Measurements from ENCODE around the gene COX17. TPM values are rescaled to one million over a fixed set of nuclear protein-coding genes. Genes with fewer than 3 reads are reported as not detected.

COX17 gene
- total and polyA plus RNA-seq, 9 of the 15 experiments (the other 6 are each of a cell fraction or from before 2014, with no cell fraction given) = 29.1 to 167 (median 60.6) TPM

- TF ChIP-seq MEIS2 (IDR thresholded peaks at IDR 0.05; ENCODE audit: partially characterized antibody) (peak; percentile 94), E2F5 (CRISPR knock-in tag; IDR thresholded peaks at IDR 0.05) (no peak), SMARCC2 (IDR thresholded peaks at IDR 0.05; ENCODE audit: low read depth) (no peak), SNAPC5 (CRISPR knock-in tag; IDR thresholded peaks at IDR 0.05) (no peak), ZHX1 (conservative IDR thresholded peaks at IDR 0.05; ENCODE audit: low read length) (no peak), ZC3H8 (IDR thresholded peaks at IDR 0.05) (no peak), LARP7 (IDR thresholded peaks at IDR 0.05) (no peak), SMAD1 (IDR thresholded peaks at IDR 0.05; ENCODE audit: low read depth, low read length, partially characterized antibody) (no peak), CBFA2T2 (conservative IDR thresholded peaks at IDR 0.05) (no peak), NCOA1 (IDR thresholded peaks at IDR 0.05; ENCODE audit: low read depth) (no peak), MLX (CRISPR knock-in tag; conservative IDR thresholded peaks at IDR 0.05) (no peak), FOXO4 (CRISPR knock-in tag; IDR thresholded peaks at IDR 0.05) (no peak), TSC22D4 (tag; IDR thresholded peaks at IDR 0.05) (no peak), PML (IDR thresholded peaks at IDR 0.05; ENCODE audit: low read length) (peak; percentile 40; the same call in 1 of the 2 replicates), RB1 (IDR thresholded peaks at IDR 0.05; ENCODE audit: low read depth) (peak; percentile 58), ZNF23 (CRISPR knock-in tag; IDR thresholded peaks at IDR 0.05) (no peak), ATF2 (CRISPR knock-in tag; IDR thresholded peaks at IDR 0.05) (no peak), ATF7 (IDR thresholded peaks at IDR 0.05) (peak; percentile 53), NCOA4 (IDR thresholded peaks at IDR 0.05; ENCODE audit: partially characterized antibody) (no peak), PRMT5 (CRISPR knock-in tag; IDR thresholded peaks at IDR 0.05) (no peak), CXXC5 (CRISPR knock-in tag; IDR thresholded peaks at IDR 0.05) (peak; percentile 92), GABPB2 (CRISPR knock-in tag; conservative IDR thresholded peaks at IDR 0.05) (no peak)
Measured at GRCh38 chr3:119676771-119677640, at the start of gene COX17 (continued).
